K562 (cell line): Measurements from ENCODE around the gene PIK3R5. TPM values are rescaled to one million over a fixed set of nuclear protein-coding genes. Genes with fewer than 3 reads are reported as not detected.

Source experiments
- ATAC-seq: fragments of 200-7000 bp; cut with Tn5 transposase; 3 replicates; pipeline ENCODE4 v1.9.1; 2020; ENCODE audit warnings: moderate library complexity
- BruUV-seq: library from RNA; stranded (reverse); fragments of 400-500 nt; replicated peaks from 2 replicates; lab custom pipeline; 2021; lab: Mats Ljungman, UMichigan
- CTCF ChIA-PET: fragments of 300-600 bp; formaldehyde crosslinking; extraction: SDS; loops from one replicate; lab custom pipeline; 2021; ENCODE audit warnings: low intra/inter-chr PET ratio; lab: Yijun Ruan, JAX
- POLR2A ChIA-PET: fragments of 300-600, 350-650 bp; sonication (Branson Sonifier 250); formaldehyde crosslinking; extraction: SDS; loops from one replicate; lab custom pipeline; 2021; ENCODE audit warnings: antibody characterized with exemption, inconsistent platforms; lab: Yijun Ruan, JAX
- DNase-seq, 4 experiments: peaks; one replicate each; pipeline versions ENCODE4 v3.0.0 to v3.0.0-alpha.2; 2011 to 2018; ENCODE audit warnings: low spot score in 3 of 4, mixed read lengths in 3 of 4; ENCODE audit errors: extremely low read depth in 1 of 4
- FAIRE-seq: peaks from 2 replicates; lab custom pipeline; 2011; peaks lifted over from hg19 to GRCh38; lab: Jason Lieb, UNC
- H2AFZ ChIP-seq: 2 replicates; pipeline ENCODE4 v1.6.0; 2011; ENCODE audit warnings: low read depth, low read length, control low read depth, inconsistent platforms
- H3K27ac ChIP-seq: fragments of 200-600 bp; 3 replicates; pipeline ENCODE4 v1.8.0; 2011; ENCODE audit warnings: low read depth, mild to moderate bottlenecking, control low read depth, inconsistent platforms, low read length, moderate library complexity, mixed read lengths; ENCODE audit errors: extremely low read depth
- H3K27me3 ChIP-seq, 2 experiments: fragments of 300-600 bp in 1 of 2; 2 replicates in 1 of 2; 3 replicates in 1 of 2; pipeline versions ENCODE4 v1.6.0 to v1.8.0; 2011; ENCODE audit warnings: inconsistent platforms in 2 of 2, low read length in 2 of 2, mild to moderate bottlenecking in 1 of 2, mixed read lengths in 1 of 2, moderate library complexity in 1 of 2; ENCODE audit not compliant: control insufficient read depth in 2 of 2, insufficient read depth in 2 of 2
- H3K36me3 ChIP-seq: fragments of 300-600 bp; 3 replicates; pipeline ENCODE4 v1.8.0; 2011; ENCODE audit warnings: mild to moderate bottlenecking, low read length, inconsistent platforms; ENCODE audit not compliant: control insufficient read depth, insufficient read depth
- H3K4me1 ChIP-seq, 2 experiments: fragments of 200-600 bp in 1 of 2; replicated peaks in 1 of 2; 2 replicates in 1 of 2; 3 replicates in 1 of 2; pipeline versions ENCODE4 v1.5.1 to v1.8.0; 2011; ENCODE audit warnings: inconsistent platforms in 2 of 2, low read length in 2 of 2, mild to moderate bottlenecking in 1 of 2, mixed read lengths in 1 of 2, moderate library complexity in 1 of 2; ENCODE audit not compliant: control insufficient read depth in 2 of 2, insufficient read depth in 2 of 2
- H3K4me2 ChIP-seq: 2 replicates; pipeline ENCODE4 v1.6.1; 2011; ENCODE audit warnings: low read length, control low read depth, inconsistent platforms, mixed read lengths; ENCODE audit not compliant: insufficient read depth
- H3K4me3 ChIP-seq: fragments of 200-600 bp; sonication (generic), shearing (Covaris generic); 2 replicates; pipeline ENCODE4 v1.5.1; 2016; ENCODE audit warnings: control low read depth, inconsistent platforms
- H3K79me2 ChIP-seq: fragments of 200-600 bp; 3 replicates; pipeline ENCODE4 v1.8.0; 2011; ENCODE audit warnings: low read length, inconsistent platforms; ENCODE audit not compliant: control insufficient read depth, insufficient read depth
- H3K9ac ChIP-seq, 2 experiments: 2 replicates each; pipeline versions ENCODE4 v1.6.0 to v1.6.1; 2011; ENCODE audit warnings: low read depth in 2 of 2, low read length in 2 of 2, control low read depth in 1 of 2, inconsistent platforms in 1 of 2, mild to moderate bottlenecking in 1 of 2, mixed read lengths in 1 of 2; ENCODE audit not compliant: insufficient read depth in 1 of 2
- H3K9me1 ChIP-seq: one replicate; pipeline ENCODE4 v1.6.0; 2011; ENCODE audit warnings: inconsistent platforms, mild to moderate bottlenecking, low read length, moderate library complexity; ENCODE audit not compliant: control insufficient read depth, insufficient read depth
- H3K9me3 ChIP-seq: replicated peaks from 2 replicates; pipeline ENCODE4 v1.5.1; 2011; ENCODE audit warnings: low read depth, low read length, inconsistent platforms; ENCODE audit not compliant: control insufficient read depth, insufficient read depth
- H4K20me1 ChIP-seq: replicated peaks from 2 replicates; pipeline ENCODE4 v1.6.1; 2011; ENCODE audit warnings: low read length, inconsistent platforms, mixed read lengths; ENCODE audit not compliant: control insufficient read depth, insufficient read depth
- RAD51 ChIP-seq: fragments of 450-650 bp; IDR thresholded peaks from 2 replicates; pipeline ENCODE4 v1.7.1; 2016; ENCODE audit warnings: low read depth, mild to moderate bottlenecking, borderline replicate concordance
- TEAD4 ChIP-seq, 2 experiments: sonication (generic) in 1 of 2; formaldehyde crosslinking in 1 of 2; IDR thresholded peaks; 2 replicates each; pipeline versions ENCODE4 v1.6.1 to v1.8.0; 2012 to 2022; ENCODE audit warnings: borderline replicate concordance in 1 of 2, inconsistent platforms in 1 of 2, low read length in 1 of 2, mild to moderate bottlenecking in 1 of 2, missing genetic modification reagents in 1 of 2
- ZNF121 ChIP-seq: sonication (generic); formaldehyde crosslinking; conservative IDR thresholded peaks from 2 replicates; pipeline ENCODE4 v1.8.0; 2022; ENCODE audit warnings: missing genetic modification reagents
- WGBS: fragments of 100-300 bp; shearing (Covaris generic); methylation state at CpG from one replicate; pipeline ENCODE4 v1.1.6; 2016; ENCODE audit warnings: low coverage, mixed read lengths; ENCODE audit not compliant: insufficient coverage; ENCODE audit errors: missing lambda C conversion rate; 5-methylcytosine and 5-hydroxymethylcytosine counted together
- in situ Hi-C: fragments of 300-500 bp; cut with MboI; formaldehyde crosslinking; loops from 4 replicates; pipeline ENCODE4 v1.15.0; 2018; ENCODE audit warnings: inconsistent platforms, mixed read lengths
- intact Hi-C: fragments of 100-400 bp; cut with micrococcal nuclease; formaldehyde crosslinking; loops from 2 replicates; pipeline ENCODE4 v1.14.2; 2022
- polyA plus RNA-seq, 8 experiments: library from polyadenylated mRNA; depleted of rRNA in 4 of 8; stranded (reverse) in 5 of 8; unstranded in 3 of 8; fragments of >200 nt; fragmentation: Nextera tagmentation in 2 of 8; fragmentation: Illumina TruSeq in 1 of 8; extraction: Ambion mirVana in 2 of 8; extraction: Trizol in 1 of 8; gene quantifications; 2 replicates each; pipeline versions ENCODE4 v1.2.1 to v1.2.3, GENCODE V29; 2011 to 2014; ENCODE audit warnings: inconsistent platforms in 1 of 8, missing spikeins in 1 of 8
- total RNA-seq, 7 experiments: library from RNA; depleted of rRNA in 6 of 7; stranded (reverse); fragments of >200 nt in 6 of 7; fragmentation: Illumina TruSeq in 2 of 7; extraction: Trizol in 2 of 7; gene quantifications; 2 replicates each; pipeline versions ENCODE4 v1.2.1 to v1.2.3, GENCODE V29; 2011 to 2021; ENCODE audit warnings: low replicate concordance in 1 of 7
- TF ChIP-seq, protein P1 (sequence below): sonication (generic); formaldehyde crosslinking; IDR thresholded peaks from 2 replicates; pipeline ENCODE4 v1.8.0; 2023; ENCODE audit warnings: mild to moderate bottlenecking, missing genetic modification reagents
- TF ChIP-seq, protein P2 (sequence below), 2 experiments: fragments of 450-650 bp; formaldehyde crosslinking in 1 of 2; IDR thresholded peaks; 2 replicates each; pipeline versions ENCODE4 v1.4.0 to v1.6.1; 2014 to 2020; ENCODE audit warnings: mild to moderate bottlenecking in 2 of 2, borderline replicate concordance in 1 of 2, low read depth in 1 of 2

PIK3R5 gene
- total and polyA plus RNA-seq, 9 of the 15 experiments (the other 6 are each of a cell fraction or from before 2014, with no cell fraction given), result 0.01 to 0.38 TPM; not detected in 7

DNA sequence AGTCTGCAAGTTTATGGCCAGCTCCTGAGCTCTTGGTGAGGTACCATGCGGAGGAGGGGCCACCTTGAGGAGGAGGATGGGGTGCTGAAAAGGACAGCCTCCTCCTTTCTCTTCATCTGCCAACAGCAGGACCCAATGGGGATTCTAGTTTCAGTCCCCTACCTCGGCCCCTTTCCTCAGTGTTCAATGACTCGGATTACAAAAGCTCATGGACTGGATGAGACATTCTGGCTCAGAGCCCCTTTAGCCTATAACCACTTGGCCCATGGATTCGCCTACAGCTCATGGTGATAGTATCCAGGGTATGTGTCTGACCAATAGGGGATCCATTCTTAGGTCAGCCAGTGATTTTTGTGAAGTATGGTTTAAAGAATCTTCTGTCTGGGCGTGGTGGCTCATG is 89.5 kb downstream of the PIK3R5 start:
- Histone ChIP-seq H3K9ac (no peak overlapping the region), H3K27ac (no peak overlapping the region), H2AFZ (no peak overlapping the region), H3K9me1 (no peaks in the 10 kb centered on the region), H3K36me3 (no peaks in the 10 kb centered on the region), H3K4me3 (no peak overlapping the region), H3K79me2 (no peaks in the 10 kb centered on the region), H3K4me2 (no peak overlapping the region), H3K27me3 (peaks cover 0 to 33% of the 10 kb centered on the region in 2 experiments; a peak in 3 of 5 replicates), H4K20me1 (no peaks in the 10 kb centered on the region), H3K9me3 (no peaks in the 10 kb centered on the region), H3K4me1 (no peaks in the 10 kb centered on the region)
- ChIA-PET CTCF (no interaction called here), POLR2A (no interaction called here)
- ATAC-seq (no peak), DNase-seq (no peak), FAIRE-seq (no peak)
- WGBS, result 5% methylated on average over 5 of the region's 5 CpGs
- in situ Hi-C loops (no loop called here), intact Hi-C loops (no loop called here)
- no TSS peak for BruUV-seq
- TF ChIP-seq TEAD4 (IDR thresholded peaks at IDR 0.05; ENCODE audit: low read length), result no peak
- TF ChIP-seq TEAD4 (CRISPR knock-in tag; IDR thresholded peaks at IDR 0.05; ENCODE audit: borderline replicate concordance), result no peak
- TF ChIP-seq, protein P1, sequence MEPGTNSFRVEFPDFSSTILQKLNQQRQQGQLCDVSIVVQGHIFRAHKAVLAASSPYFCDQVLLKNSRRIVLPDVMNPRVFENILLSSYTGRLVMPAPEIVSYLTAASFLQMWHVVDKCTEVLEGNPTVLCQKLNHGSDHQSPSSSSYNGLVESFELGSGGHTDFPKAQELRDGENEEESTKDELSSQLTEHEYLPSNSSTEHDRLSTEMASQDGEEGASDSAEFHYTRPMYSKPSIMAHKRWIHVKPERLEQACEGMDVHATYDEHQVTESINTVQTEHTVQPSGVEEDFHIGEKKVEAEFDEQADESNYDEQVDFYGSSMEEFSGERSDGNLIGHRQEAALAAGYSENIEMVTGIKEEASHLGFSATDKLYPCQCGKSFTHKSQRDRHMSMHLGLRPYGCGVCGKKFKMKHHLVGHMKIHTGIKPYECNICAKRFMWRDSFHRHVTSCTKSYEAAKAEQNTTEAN (CRISPR knock-in tag), result no peak
- TF ChIP-seq, protein P2, sequence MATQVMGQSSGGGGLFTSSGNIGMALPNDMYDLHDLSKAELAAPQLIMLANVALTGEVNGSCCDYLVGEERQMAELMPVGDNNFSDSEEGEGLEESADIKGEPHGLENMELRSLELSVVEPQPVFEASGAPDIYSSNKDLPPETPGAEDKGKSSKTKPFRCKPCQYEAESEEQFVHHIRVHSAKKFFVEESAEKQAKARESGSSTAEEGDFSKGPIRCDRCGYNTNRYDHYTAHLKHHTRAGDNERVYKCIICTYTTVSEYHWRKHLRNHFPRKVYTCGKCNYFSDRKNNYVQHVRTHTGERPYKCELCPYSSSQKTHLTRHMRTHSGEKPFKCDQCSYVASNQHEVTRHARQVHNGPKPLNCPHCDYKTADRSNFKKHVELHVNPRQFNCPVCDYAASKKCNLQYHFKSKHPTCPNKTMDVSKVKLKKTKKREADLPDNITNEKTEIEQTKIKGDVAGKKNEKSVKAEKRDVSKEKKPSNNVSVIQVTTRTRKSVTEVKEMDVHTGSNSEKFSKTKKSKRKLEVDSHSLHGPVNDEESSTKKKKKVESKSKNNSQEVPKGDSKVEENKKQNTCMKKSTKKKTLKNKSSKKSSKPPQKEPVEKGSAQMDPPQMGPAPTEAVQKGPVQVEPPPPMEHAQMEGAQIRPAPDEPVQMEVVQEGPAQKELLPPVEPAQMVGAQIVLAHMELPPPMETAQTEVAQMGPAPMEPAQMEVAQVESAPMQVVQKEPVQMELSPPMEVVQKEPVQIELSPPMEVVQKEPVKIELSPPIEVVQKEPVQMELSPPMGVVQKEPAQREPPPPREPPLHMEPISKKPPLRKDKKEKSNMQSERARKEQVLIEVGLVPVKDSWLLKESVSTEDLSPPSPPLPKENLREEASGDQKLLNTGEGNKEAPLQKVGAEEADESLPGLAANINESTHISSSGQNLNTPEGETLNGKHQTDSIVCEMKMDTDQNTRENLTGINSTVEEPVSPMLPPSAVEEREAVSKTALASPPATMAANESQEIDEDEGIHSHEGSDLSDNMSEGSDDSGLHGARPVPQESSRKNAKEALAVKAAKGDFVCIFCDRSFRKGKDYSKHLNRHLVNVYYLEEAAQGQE (IDR thresholded peaks at IDR 0.05; ENCODE audit: borderline replicate concordance), result 0 out of 2 replicates have a peak, but pooled peaks have one; percentile 11
- TF ChIP-seq, protein P2 (CRISPR knock-in tag; IDR thresholded peaks at IDR 0.05; ENCODE audit: low read depth), result no peak
- TF ChIP-seq ZNF121 (CRISPR knock-in tag), result no peak
- no peak for TF ChIP-seq RAD51
